C4-2B (cell line): ENCODE data around the gene UBR2.
"Not testable (repeated sequence)": the region's sequence is repeated elsewhere in the genome, so short reads cannot be mapped to it uniquely, and the experiment has no call there.

Experiments used
- H3K27ac ChIP-seq: fragments of 450-650 bp; 2 replicates; pipeline ENCODE4 v1.5.1; 2017
- ZFX ChIP-seq: fragments of 450-650 bp; IDR thresholded peaks from 2 replicates; pipeline ENCODE4 v1.6.1; 2017
- TF ChIP-seq, protein P1 (sequence below): fragments of 450-650 bp; conservative IDR thresholded peaks from 2 replicates; pipeline ENCODE4 v1.5.1; 2017; ENCODE audit warnings: mild to moderate bottlenecking

UBR2 gene

DNA sequence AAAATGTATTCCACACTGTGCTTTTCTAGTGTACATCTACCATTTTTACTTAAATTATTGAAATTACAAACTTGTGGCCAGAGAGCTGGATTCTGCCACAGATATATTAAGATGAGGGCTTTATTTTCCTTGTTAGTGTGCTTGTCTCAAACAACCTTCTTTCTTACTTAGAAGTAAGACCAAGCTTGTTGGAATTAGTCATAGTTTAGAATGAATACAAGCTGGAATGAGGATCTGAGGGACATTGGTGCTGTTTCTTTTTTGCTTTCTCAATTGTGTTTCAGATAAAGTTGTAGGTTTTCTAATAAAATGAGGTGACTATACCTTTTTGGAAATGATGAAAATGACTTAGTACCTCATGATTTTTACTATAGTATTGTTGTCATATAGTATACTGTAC lies 40.3 kb downstream of the UBR2 start:
- H3K27ac ChIP-seq: no peak overlapping the region
- TF ChIP-seq ZFX: no peak
- TF ChIP-seq, protein P1, sequence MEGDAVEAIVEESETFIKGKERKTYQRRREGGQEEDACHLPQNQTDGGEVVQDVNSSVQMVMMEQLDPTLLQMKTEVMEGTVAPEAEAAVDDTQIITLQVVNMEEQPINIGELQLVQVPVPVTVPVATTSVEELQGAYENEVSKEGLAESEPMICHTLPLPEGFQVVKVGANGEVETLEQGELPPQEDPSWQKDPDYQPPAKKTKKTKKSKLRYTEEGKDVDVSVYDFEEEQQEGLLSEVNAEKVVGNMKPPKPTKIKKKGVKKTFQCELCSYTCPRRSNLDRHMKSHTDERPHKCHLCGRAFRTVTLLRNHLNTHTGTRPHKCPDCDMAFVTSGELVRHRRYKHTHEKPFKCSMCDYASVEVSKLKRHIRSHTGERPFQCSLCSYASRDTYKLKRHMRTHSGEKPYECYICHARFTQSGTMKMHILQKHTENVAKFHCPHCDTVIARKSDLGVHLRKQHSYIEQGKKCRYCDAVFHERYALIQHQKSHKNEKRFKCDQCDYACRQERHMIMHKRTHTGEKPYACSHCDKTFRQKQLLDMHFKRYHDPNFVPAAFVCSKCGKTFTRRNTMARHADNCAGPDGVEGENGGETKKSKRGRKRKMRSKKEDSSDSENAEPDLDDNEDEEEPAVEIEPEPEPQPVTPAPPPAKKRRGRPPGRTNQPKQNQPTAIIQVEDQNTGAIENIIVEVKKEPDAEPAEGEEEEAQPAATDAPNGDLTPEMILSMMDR: no peak

DNA sequence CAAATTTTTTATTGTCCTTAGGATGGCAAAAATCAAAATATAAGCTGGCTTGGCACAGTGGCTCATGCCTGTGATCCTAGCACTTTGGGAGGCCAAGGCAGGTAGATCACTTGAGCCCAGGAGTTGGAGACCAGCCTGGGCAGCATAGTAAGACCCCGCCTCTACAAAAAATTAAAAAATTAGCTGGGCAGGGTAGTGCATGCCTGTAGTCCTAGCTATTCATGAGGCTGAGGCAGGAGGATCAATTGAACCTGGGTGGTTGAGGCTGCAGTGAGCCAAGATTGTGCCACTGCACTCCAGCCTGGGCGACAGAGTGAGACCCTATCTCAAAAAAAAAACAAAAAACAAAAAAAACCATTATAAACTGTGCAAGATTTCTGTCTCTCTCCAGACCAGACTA lies 40.9 kb downstream of the UBR2 start:
- H3K27ac ChIP-seq: not testable (repeated sequence)

DNA sequence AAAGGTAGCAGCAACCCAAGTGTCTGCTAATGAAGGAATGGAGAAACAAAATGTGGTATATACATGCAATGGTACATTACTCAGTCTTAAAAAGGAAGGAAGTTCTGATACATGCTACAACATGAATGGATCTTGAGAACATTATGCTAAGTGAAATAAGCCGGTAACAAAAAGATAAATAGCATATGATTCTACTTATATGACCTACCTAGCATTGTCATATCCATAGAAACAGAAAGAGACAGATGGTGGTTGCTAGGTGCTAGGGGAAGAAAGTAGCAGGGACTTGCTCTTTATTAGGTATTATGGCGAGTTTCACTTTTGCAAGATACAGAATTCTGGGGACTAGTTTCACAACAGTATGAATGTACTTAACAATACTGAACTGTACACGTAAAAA lies 46.6 kb downstream of the UBR2 start:
- no peak overlapping the region for H3K27ac ChIP-seq

DNA sequence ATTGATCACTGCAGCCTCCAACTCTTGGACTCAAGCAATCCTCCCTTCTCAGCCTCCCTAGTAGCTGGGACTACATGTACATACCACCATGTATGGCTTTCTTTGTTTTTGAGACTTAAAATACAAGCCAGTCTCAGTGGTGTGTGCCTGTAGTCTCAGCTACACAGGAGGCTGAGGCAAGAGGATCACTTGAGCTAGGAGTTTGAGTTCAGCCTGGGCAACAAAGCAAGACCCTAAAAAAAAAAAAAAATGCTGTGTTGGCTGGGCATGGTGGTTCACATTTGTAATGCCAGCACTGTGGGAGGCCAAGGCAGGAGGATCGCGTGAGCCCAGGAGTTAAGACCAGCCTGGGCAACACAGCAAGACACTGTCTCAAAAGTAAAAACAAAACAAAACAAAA lies 51.7 kb downstream of the UBR2 start:
- H3K27ac ChIP-seq: no peak overlapping the region
- no peak for TF ChIP-seq ZFX
- TF ChIP-seq, protein P1: no peak

More for the DNA sequence above, 46.6 kb downstream of the UBR2 start:
- TF ChIP-seq ZFX: no peak
- TF ChIP-seq, protein P1: no peak

DNA sequence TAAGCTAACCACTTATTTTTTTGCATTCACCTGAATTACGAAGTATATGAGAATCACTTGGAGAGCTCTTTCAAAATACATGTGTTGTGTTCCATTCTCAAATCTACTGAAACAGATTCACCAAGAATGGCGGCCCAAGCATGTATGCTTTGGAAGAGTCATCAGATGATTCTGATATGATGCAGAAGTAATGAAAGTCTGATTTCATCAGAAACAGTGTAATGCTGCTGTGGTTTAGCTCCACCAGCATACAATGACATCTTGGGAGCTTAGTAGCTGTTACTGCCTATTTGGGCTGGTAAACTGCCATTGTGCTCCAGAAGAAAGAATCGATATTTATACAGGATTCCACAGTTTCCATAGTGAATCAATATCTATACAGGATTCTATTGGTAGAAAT lies 52.9 kb downstream of the UBR2 start:
- H3K27ac ChIP-seq: no peak overlapping the region
- TF ChIP-seq, protein P1: no peak
- no peak for TF ChIP-seq ZFX

DNA sequence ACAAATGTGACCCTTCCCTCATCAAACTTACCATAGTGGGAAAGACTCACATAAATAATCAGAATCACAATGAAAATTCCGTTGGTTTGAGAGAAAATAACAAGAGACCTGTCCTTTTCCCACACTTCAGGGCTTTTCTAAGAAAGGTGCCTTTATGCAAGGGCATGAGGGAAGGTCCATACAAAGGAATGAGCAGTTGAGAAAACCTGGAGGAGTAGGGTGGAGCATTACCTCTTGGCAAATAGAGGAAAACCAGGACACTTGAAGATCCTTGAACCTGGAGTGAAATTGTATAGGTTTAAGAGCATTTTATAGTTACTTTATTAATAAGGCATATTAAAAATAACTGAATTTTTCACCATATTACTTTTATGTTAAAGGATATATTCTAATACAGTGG lies 54.3 kb downstream of the UBR2 start:
- no peak overlapping the region for H3K27ac ChIP-seq
- TF ChIP-seq ZFX: no peak
- TF ChIP-seq, protein P1: no peak

DNA sequence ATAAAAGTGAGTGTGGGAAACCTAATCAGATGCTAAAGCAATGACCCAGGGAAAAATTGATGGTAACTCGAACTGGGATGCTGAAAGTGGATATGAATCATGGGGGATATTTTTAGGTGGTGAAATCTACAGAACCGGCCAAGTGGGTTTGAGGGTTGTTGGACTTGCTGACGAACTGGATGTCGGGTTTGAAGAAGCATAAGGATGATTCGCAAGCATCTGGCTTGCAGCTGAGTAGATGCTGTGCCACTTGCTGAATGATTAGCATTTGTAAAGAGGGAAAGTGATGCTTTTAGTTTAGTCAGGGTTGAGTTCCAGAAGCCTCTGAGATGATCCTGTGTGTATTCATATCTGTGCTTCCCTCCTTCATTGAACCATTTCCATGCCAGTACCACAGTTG lies 54.9 kb downstream of the UBR2 start:
- no peak for TF ChIP-seq ZFX
- TF ChIP-seq, protein P1: no peak
- H3K27ac ChIP-seq: no peak overlapping the region

DNA sequence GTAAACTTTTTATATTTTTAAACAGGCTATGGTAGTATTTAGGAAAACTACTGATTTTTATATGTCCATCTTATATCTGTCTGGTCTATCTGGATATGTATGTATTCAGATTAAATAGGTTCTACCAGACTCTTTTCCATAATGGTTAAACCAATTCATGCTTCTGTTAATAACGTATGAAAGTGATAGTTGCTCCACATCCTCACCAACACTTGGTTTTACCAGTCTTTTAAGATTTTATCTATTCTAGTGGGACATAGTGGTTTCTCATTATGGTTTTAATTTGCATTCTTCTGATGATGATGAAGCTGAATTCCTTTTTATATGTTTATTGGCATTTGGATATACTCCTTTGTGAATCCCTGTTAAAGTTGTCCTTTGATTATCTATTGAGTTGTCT lies 56.1 kb downstream of the UBR2 start:
- TF ChIP-seq ZFX: no peak
- TF ChIP-seq, protein P1: no peak
- no peak overlapping the region for H3K27ac ChIP-seq
